GM21528 (cell line): ENCODE data around the gene PGD.
A peak's percentile ranks its signal among the peaks of the same experiment; 100 is the strongest.
"Not testable (repeated sequence)": the region's sequence is repeated elsewhere in the genome, so short reads cannot be mapped to it uniquely, and the experiment has no call there.

ENCODE experiments used
- ATAC-seq: cut with Tn5 transposase; IDR thresholded peaks from one replicate; pipeline ENCODE4 v1.9.1; 2021; ENCODE audit warnings: mild to moderate bottlenecking, moderate library complexity; ENCODE audit not compliant: unreplicated experiment, low FRiP score

The PGD gene

DNA sequence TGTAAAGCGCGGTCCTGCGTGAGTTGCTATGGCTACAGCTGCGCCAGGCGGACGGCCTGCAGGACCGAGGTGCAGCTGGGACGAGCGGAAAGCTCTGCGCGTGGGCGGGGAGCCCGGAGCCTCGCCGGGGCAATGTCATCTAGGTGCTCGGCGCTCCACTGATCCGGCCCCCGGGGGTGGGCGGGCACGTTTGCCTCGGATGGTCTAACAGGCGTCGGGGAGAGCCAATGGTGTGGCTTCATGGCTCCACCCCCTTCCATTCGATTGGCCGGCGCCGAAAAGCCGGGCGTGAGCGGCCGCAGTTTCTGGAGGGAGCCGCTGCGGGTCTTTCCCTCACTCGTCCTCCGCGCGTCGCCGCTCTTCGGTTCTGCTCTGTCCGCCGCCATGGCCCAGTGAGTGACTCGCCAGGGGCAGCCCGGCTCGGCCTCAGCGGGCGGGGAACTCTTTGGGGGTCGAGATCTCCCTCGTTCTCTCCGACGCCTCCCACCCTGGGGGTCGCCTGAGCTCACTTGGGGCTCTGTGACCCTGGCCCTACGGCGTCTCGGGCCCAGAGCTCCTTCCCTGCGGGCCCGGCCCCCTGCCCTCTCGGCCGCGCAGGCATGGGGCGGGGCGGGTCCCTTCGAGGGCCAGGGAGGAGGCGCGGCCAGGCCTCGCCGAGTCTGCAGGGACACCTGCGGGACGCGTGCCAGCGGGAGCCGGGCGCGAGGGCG, at the start of gene PGD:
Gene PGD, plus strand, starts transcription at position 331 of the 710 bp plus-strand sequence. Its CDS starts 54 bp downstream, at position 385.
- peak; percentile 95 for ATAC-seq

DNA sequence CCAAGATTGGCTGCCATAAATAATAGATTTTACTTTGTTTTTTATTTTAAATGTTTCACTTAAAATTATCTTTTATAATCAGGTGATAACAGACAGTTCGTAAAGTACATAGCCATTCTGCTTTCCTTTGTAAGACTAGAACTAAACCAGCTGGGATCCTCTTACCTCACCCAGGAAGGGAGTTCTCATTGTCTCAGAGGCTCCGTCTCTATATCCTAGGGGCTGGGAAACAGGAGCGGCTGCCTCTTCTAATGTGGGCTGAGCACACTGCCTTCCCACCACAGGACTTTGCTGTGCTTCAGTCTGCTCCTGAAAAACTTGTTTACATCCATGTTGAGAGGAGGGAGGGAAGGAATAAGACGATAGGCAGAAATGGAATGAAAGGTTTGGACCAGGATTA, 45.6 kb upstream of the PGD start:
- no peak for ATAC-seq

DNA sequence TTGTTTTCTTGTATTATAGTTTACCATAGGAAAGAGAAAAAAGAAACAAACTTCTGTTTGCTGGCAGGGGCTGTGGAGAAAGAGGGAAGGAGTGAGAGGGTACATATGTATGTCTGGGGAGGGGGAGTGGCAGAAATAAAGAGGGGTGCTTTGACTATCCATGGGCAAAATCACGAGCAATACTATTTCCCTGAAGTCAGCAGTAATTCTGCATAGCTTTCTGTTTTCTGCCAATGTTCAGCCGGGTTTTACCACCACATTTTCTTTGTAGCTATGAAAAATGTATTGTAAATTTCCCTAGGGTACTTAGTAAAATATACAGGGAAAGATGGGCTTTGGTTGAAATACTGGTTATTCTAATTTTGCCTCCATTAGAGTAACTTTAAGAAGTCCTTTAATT, 45.2 kb upstream of the PGD start:
- no peak for ATAC-seq

DNA sequence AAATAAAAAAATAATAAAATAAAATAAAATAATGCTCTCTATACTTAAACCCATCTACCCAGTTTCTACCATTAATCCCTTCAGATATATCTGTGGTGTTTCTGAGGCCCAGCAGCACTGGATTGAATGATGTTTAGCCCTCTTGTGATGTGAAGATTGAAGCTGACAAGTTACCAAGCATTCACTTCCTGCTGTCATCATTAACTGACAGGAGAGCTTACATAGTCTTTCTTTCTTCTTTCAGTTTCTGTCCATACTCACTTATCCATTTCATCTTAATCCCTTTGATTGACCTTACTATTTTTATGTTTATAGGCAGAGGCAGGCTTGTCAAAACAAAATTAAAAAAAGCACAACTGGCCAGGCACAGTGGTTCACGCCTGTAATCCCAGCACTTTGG, 38.8 kb upstream of the PGD start:
- no peak for ATAC-seq

DNA sequence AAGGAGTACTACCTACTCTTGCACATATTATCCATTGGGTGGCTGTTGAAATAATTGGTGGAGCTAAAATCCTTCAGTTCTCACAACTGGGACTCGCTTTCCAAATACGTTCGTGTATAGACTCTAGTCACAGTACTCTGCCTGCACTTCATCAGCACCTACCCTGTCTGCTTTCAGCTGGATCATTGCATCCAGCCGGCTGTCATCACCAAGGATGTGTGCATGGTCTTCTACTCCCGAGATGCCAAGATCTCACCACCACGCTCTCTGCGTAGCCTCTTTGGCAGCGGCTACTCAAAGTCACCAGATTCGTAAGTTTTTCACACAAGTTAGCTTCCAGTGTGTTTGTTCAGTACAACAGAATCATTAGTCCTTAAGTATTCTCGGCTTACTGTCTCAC, 37.3 kb upstream of the PGD start:
- no peak for ATAC-seq

DNA sequence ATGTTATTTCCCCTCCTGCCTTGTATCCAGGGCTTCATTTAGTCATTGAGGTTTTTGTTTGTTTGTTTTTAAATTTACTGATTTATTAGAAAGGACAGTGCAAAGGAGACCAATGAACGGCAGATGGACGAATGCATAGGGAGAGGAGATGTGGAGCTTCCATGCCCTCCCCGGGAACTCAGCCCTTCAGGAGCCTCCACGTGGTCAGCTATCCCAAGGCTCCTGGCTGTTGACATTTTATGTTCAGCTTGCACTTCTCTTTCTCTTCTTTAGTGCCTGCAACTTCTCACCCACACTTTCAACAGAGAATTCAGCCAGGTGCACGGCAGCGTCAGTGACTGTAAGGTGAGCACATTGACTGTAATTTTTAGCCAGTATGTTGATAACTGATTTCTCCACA, 30.7 kb upstream of the PGD start:
- ATAC-seq: no peak

DNA sequence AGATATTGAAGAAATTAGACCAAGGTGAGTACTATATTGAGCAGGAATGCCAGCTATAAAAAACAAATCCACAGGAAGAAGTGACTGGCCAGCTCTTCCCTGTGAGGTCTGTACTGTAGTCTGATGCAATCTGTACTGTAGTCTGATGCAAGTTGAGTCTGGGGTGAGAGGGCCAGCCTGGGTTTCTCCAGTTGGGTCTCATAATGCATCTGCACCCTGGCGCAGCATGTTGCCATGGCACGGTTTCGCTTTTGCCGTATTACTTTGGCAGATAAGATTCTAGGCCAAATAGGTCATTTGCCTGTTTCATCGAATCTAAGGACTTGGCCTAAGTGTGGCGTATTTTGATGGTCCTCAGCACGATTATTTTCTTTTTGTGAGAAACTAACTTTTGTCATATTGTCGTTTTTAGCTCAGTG, 24.4 kb upstream of the PGD start:
- no peak for ATAC-seq

DNA sequence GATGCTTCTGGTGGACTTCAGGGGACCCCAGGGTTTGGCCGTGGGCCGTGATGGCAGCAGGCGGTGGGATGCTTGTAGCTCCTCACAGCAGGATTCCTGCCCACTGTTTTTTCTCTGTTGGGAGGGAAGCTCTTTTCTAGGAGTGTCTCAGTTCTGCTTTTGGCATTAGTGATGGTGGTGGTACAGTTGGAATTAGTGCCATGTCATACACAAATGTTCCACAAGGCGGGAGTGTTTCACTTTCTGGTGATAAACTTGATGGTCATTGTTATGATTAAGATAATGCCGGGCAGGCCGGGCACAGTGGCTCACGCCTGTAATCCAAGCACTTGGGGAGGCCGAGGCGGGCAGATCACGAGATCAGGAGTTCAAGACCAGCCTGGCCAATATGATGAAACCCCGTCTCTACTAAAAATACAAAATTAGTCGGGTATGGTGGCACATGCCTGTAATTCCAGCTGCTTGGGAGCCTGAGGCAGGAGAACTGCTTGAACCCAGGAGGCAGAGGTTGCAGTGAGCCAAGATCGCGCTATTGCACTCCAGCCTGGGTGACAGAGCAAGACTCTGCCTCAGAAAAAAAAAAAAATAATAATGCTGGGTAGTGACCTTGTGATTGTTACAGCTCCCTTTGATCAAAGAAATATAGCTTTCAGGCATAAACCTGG, 21.4 kb upstream of the PGD start:
- ATAC-seq: not testable (repeated sequence)

DNA sequence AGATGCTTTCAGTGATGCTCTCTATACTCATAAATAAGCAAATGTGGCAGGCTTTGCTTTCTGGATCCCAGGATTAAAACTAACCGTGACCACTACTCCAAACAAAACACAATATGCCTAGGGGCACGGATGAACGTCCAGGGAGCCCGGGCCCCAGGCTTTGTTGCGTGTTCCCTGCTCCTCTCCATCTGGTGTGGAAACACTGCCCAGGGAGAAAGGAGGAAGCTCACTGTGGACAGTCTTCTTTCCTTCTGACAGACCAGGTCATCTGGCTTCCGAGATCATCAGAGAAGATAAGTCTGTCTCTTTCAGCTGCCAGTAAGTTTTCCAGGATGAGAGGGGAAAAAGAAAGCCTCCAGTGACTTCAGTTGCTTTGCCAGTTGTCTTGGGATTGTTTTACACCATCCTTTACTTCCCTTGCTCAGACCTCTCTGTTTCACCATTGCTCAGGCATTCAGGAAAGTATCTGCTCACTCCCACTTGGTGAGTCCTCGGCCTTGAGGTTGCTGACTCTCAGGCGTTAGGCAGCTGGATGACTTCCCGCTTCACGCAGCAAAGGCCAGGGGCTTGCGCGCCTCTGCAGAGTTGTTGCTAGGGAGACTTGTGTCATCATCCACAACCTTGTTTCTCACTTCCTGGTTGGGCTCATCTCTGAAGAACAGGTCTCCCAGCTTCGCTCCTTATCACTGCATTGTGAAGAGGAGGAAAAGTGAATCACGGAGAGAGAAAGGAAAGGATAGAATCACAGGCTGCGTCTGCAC, 20.6 kb upstream of the PGD start:
- ATAC-seq: no peak

DNA sequence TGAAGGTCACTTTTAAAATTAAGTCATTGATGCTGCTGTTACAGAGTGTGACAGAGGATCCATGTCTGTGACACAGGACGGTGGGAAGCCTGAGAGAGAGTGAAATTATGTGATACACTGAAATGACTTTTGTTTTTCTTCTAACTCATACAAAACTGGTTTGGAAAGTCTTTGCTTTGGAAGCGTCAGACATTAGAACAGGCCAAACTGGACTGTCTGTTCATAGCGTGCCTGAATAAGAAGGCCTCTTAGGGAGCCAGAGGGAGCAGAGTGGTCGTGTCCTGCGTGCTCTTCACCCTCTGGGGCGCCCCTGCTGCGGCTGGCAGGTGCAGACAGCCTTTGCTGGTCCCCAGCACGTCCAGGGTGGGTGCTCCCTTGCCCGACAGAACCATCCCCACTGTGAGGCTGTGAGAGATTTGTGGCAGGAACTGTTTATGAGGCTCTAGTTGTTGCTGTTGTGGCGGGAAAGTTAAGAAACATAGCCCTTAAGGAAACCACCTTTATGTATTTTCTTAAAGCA, 19.7 kb upstream of the PGD start:
- ATAC-seq: no peak

DNA sequence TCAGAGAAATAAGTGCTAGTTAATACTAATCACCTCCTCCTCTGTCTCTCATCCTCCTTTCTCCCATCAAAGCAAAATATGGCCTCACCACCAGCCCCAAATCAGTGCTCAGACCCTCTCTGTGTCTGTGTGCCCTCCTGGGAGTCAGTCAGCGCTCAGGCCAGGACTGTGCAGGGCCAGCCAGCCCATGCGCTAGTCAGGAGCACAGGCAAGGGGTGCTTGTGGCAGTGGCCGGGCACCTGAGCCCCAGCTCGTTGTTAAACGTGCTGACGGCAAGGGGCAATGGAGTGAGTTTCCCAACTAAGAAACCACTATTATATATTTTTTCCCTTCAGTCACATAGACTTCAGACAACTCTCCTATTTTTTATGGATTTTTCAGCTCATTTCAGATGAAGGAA, 19.2 kb upstream of the PGD start:
- ATAC-seq: no peak

DNA sequence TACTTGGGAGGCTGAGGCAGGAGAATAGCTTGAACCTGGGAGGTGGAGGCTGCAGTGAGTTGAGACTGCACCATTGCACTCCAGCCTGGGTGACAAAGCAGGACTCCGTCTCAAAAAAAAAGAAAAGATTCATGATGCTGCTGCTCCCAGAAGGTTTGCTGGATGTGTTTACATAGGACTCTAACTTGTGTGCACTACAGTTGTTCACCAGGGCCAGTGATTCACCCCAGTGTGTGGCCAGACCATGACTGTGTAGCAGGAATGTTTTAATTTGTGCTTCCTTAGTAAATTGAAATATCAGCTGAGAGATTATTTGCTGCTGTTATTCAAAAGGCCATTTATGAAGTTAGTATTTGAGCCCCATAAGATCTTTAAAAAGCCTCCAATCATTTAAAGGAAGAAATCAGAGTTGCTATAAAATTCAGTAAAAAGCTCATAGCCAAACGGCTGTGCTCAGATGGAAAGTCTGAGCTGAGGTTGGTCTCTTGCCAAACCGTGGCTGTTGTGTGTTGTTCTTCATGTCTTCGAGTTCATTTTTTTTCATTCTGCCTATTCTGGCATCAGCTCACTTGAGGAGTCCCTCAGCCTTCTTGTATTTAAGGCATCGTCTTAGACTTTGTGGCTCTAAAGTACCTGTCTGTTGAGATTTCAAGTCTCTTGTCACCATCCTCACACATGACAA, 18.1 kb upstream of the PGD start:
- no peak for ATAC-seq

DNA sequence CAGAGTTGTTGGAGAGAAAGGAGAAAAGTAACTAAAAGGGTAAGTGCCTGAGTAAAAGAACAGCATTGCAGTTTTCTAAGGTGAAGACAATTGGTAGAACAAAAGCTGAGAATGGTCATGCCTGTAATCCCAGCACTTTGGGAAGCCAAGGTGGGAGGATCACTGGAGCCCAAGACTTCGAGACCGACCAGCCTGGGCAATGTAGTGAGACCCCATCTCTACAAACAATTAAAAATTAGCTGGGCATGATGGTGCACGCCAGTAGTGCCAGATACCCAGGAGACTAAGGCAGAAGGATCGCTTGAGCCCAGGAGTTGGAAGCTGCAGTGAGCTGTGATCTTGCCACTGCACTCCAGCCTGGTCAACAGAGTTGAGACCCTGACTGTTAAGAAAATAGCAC, 15.2 kb upstream of the PGD start:
- ATAC-seq: no peak

DNA sequence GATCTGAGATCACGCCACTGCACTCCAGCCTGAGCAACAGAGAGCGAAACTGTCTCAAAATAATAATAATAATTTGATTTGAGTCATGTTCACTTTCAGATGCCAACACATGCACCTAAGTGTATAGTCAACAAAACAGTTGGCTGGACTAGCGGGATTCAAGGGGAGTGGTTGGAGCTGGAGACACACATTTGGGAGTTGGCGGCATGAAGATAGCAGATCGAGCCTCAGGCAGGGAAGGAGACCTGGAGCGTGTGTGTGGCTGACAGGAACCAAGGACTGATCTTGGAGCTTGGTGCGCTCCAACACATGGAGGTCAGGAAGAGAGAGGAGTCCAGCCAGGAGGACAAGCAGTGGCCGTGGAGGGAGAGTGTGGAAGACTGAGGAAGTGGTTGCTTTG, 14.6 kb upstream of the PGD start:
- ATAC-seq: no peak

DNA sequence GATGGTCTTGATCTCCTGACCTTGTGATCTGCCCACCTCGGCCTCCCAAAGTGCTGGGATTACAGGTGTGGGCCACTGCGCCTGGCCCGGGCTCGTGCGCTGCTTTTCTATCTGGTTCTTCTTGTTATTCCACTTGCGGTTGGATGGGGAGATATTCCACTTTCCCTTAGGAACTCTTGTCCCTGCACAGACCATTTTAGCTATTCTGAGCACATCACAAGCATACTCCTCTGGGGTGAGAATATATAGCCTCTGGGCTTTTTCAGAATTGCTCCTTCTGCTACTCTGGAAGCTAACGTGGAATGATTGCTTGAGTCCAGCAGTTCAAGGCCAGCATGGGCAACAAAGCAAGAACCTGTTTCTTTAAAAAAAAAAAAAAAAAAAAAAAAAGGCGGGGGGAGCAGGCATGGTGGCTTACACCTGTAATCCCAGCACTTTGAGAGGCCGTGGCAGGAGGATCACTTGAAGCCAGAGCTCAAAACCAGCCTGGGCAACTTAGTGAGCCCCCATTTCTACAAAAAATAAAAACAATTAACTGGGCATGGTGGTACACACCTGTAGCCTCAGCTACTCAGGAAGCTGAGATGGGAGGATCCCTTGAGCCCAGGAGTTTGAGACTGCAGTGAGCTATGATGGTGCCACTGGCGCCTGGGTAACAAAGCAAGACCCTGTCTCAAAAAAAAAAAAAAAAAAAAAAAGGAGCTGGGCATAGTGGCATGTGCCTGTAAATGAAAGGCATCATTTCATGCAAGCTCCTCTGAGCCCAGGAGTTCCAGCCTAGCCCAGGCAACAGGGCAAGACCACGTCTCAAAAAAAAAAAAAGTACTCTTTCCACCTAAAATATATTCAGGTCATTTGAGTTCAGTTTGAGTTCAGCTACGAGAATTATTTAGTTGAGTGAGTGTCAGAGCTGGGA, 11.8 kb upstream of the PGD start:
- no peak for ATAC-seq

DNA sequence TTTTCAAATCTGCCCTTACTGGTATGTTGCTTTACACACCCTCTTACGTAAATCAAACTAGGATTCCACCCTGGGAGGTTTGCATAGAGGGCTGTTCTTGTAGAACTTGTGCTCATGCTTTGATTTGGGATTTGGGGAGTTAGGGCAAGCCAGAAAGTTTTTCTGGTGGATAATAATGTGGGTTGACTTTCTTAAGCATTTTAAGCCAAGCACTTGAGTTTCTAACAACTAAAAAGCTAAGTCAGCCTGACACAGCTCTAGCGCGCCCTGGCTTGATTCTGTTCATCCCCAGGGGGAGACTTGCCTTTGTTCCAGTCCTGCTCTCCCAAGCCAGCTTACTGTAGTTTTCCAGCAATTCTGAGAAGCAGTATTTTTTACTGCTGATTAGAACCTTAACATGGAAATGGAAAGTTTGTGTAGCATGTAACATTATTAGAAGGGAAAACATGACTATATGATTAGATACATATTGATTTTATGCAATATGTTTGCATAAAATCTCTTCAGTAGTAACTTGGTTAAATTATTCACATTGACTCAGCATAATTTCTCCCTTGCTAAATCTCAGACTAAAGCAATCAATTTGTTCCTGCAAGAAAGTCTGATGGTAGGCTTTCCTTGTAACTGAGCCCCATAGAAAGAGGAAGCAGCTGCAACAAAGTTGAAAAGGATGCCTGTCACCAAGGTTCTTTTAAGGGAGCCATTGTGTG, 11.0 kb upstream of the PGD start:
- ATAC-seq: no peak

DNA sequence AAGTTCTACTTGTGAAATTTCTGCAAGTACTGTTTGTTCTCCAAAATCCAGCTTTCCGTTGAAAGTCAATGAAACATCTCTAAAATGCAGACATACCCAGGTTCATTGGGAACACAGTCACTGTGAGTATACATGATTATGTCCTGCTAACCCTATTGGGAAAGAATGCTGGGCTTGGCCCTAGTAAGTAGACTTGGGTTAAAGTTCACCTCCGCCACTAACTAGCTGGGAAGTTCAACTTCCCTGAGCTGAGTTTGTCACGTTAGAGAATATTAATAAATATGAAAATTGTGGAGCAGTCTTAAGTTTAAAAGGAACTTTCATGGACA, 10.5 kb upstream of the PGD start:
- no peak for ATAC-seq

DNA sequence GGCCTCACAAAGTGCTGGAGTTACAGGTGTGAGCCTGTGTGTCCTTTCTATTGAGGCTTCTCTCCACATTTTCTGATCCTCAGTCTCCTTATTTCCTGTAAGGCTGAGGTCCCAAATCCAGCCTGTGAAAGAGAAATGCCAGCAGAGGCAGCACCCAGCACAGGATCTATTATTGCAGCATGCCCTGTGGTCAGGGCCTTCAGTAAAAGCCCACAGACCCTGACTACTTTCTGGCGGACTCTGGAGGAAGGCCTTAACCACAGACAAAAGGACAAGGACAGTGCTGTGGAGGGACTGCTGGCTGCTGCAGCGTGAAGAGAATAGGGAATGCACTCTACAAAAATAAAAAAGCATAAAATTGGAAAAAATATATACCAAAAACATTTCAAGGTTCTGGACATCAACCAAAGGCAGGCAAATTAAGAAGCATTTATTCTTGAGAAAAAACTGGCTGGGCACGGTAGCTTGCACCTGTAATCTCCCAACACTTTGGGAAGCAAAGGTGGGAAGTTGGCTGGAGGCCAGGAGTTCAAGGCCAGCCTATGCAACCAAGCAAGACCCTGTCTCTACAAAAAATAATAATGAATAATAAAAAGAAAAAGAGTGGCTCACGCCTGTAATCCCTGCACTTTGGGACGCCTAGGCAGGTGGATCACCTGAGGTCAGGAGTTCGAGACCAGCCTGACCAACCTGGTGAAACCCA, 9.4 kb upstream of the PGD start:
- ATAC-seq: no peak

DNA sequence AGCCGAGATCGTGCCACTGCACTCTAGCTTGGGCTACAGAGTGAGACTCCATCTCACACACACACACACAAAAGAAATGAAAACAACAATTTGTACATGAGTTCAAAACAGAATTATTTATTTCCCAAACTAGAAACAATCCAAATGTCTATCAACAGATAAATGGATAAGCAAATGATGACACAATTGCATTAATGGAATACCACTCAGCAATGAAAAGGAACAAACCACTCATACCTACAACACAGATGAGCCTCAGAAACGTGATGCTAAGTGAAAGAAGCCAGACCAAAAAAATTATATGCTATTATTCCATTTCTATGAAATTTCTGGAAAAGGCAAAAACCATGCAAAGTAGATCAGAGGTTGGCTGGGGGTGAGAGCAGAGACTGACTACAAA, 2.0 kb upstream of the PGD start:
- no peak for ATAC-seq
